Jurkat, Clone E6-1 (cell line): ENCODE measurements around the gene TOPAZ1.

ENCODE experiments used
- DNase-seq: peaks from one replicate; pipeline ENCODE4 v3.0.0-alpha.2; 2011; ENCODE audit warnings: low read depth, low spot score
- H3K4me3 ChIP-seq: 2 replicates; pipeline ENCODE4 v1.5.1; 2011; ENCODE audit warnings: mild to moderate bottlenecking, low read length, control low read depth, moderate library complexity

TOPAZ1 gene

GRCh38 chr3:44359146-44359751 lies 117.6 kb downstream of the TOPAZ1 start:
- no peak for DNase-seq
- no peak overlapping the region for H3K4me3 ChIP-seq

- DNase-seq, result no peak
- H3K4me3 ChIP-seq, result no peak overlapping the region
These were observed 121.9 kb downstream of the TOPAZ1 start for GRCh38 chr3:44363591-44363990.

- DNase-seq, result no peak
- H3K4me3 ChIP-seq, result no peak overlapping the region
These were observed 124.3 kb downstream of the TOPAZ1 start for GRCh38 chr3:44365952-44366351.

- no peak overlapping the region for H3K4me3 ChIP-seq
- DNase-seq, result no peak
These were observed 133.8 kb downstream of the TOPAZ1 start for GRCh38 chr3:44375450-44375849.
